Measurements from ENCODE around the gene PLEKHM3. TPM values are rescaled to one million over a fixed set of nuclear protein-coding genes. Genes with fewer than 3 reads are reported as not detected.
A peak's percentile ranks its signal among the peaks of the same experiment; 100 is the strongest.

PLEKHM3 gene
- total and polyA plus RNA-seq, 2 of the 13 experiments (the other 11 are each of a cell fraction or from before 2014, with no cell fraction given), result 4.5 to 4.7 TPM

DNA sequence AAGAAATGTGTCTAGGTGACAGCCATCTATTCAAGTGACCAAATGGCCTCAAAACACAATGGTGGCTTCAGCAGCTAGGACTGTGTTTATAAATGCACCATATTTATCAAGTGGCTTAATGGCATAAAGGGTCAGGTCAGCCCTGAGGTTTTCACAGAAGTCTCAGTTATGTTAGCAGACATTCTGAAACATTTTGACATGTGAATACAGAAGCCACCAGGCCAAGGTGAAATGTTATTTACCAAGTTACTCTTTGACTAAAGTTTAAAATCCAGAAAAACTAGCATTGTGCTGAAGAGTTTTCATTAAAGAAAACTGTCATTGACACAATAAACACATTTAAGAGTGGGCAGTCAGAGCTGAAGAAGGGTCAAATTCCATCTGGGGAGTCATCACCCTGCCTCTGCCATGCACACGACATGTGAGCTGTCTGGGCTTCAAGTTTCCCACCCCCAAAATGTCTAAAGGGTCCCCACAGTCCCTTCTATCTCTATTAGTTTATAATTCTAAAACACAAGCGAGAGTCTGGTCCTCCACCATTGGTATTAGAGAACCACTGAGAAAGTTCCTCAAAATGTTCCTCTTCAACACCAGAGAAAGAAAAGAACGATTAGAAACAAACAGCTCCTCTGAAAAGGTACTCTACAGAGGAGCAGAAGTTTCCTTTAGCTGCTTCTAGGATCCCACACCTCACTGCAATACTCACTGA lies 178.1 kb downstream of the PLEKHM3 start (continued):
- TF ChIP-seq TEAD2 (CRISPR knock-in tag; IDR thresholded peaks at IDR 0.05), result no peak
- TF ChIP-seq, protein P1, sequence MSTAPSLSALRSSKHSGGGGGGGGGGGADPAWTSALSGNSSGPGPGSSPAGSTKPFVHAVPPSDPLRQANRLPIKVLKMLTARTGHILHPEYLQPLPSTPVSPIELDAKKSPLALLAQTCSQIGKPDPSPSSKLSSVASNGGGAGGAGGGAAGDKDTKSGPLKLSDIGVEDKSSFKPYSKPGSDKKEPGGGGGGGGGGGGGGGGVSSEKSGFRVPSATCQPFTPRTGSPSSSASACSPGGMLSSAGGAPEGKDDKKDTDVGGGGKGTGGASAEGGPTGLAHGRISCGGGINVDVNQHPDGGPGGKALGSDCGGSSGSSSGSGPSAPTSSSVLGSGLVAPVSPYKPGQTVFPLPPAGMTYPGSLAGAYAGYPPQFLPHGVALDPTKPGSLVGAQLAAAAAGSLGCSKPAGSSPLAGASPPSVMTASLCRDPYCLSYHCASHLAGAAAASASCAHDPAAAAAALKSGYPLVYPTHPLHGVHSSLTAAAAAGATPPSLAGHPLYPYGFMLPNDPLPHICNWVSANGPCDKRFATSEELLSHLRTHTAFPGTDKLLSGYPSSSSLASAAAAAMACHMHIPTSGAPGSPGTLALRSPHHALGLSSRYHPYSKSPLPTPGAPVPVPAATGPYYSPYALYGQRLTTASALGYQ (CRISPR knock-in tag; IDR thresholded peaks at IDR 0.05), result peak; percentile 76; the same call in 1 of the 2 replicates
- TF ChIP-seq NCOA5 (CRISPR knock-in tag; IDR thresholded peaks at IDR 0.05), result no peak
- peak; percentile 62; the same call in 1 of the 2 replicates for TF ChIP-seq IRF2 (CRISPR knock-in tag; IDR thresholded peaks at IDR 0.05)
- TF ChIP-seq, protein P2, sequence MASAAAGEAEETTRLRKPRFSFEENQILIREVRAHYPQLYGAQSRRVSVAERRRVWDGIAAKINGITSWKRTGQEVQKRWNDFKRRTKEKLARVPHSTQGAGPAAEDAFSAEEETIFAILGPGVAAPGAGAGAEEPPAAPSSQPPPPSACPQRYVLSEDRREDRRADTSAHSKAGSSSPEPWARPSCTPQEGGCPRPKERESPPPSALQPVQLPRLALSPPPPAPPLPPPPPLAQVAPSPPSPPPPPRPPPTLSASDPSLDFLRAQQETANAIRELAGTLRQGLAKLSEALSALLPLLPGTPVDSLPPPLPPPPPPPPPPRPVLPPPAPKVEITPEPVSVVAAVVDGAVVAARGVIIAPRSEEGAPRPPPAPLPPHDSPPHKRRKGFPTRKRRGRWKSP (CRISPR knock-in tag; IDR thresholded peaks at IDR 0.05), result peak; percentile 51; the same call in 1 of the 2 replicates
- TF ChIP-seq, protein P3, sequence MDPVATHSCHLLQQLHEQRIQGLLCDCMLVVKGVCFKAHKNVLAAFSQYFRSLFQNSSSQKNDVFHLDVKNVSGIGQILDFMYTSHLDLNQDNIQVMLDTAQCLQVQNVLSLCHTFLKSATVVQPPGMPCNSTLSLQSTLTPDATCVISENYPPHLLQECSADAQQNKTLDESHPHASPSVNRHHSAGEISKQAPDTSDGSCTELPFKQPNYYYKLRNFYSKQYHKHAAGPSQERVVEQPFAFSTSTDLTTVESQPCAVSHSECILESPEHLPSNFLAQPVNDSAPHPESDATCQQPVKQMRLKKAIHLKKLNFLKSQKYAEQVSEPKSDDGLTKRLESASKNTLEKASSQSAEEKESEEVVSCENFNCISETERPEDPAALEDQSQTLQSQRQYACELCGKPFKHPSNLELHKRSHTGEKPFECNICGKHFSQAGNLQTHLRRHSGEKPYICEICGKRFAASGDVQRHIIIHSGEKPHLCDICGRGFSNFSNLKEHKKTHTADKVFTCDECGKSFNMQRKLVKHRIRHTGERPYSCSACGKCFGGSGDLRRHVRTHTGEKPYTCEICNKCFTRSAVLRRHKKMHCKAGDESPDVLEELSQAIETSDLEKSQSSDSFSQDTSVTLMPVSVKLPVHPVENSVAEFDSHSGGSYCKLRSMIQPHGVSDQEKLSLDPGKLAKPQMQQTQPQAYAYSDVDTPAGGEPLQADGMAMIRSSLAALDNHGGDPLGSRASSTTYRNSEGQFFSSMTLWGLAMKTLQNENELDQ (CRISPR knock-in tag; IDR thresholded peaks at IDR 0.05; ENCODE audit: borderline replicate concordance), result no peak
- peak; percentile 44 for TF ChIP-seq ZNF264 (CRISPR knock-in tag; IDR thresholded peaks at IDR 0.05)
- TF ChIP-seq TRIM24 (CRISPR knock-in tag; IDR thresholded peaks at IDR 0.05), result no peak
- TF ChIP-seq ZNF7 (CRISPR knock-in tag; IDR thresholded peaks at IDR 0.05), result peak; percentile 27; the same call in 1 of the 2 replicates
- no peak; the same call in 1 of the 2 replicates for TF ChIP-seq ZNF121 (CRISPR knock-in tag; IDR thresholded peaks at IDR 0.05)
- peak; percentile 58; the same call in 1 of the 2 replicates for TF ChIP-seq SIX1 (CRISPR knock-in tag; IDR thresholded peaks at IDR 0.05; ENCODE audit: borderline replicate concordance)
- TF ChIP-seq, protein P4, sequence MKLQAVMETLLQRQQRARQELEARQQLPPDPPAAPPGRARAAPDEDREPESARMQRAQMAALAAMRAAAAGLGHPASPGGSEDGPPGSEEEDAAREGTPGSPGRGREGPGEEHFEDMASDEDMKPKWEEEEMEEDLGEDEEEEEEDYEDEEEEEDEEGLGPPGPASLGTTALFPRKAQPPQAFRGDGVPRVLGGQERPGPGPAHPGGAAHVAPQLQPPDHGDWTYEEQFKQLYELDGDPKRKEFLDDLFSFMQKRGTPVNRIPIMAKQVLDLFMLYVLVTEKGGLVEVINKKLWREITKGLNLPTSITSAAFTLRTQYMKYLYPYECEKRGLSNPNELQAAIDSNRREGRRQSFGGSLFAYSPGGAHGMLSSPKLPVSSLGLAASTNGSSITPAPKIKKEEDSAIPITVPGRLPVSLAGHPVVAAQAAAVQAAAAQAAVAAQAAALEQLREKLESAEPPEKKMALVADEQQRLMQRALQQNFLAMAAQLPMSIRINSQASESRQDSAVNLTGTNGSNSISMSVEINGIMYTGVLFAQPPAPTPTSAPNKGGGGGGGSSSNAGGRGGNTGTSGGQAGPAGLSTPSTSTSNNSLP (IDR thresholded peaks at IDR 0.05; ENCODE audit: low read depth, low read length), result peak; percentile 84; the same call in 1 of the 2 replicates
- TF ChIP-seq JUND (CRISPR knock-in tag; IDR thresholded peaks at IDR 0.05), result no peak
- TF ChIP-seq NONO (IDR thresholded peaks at IDR 0.05), result no peak
- peak; percentile 56; the same call in 1 of the 2 replicates for TF ChIP-seq NONO (CRISPR knock-in tag; conservative IDR thresholded peaks at IDR 0.05)
- TF ChIP-seq KMT2B (CRISPR knock-in tag; IDR thresholded peaks at IDR 0.05), result peak; percentile 34; the same call in 1 of the 2 replicates
- no peak for TF ChIP-seq ZNF749 (CRISPR knock-in tag; IDR thresholded peaks at IDR 0.05; ENCODE audit: borderline replicate concordance)
- no peak for TF ChIP-seq NFYB (CRISPR knock-in tag; IDR thresholded peaks at IDR 0.05)
- TF ChIP-seq ZKSCAN8 (CRISPR knock-in tag; IDR thresholded peaks at IDR 0.05; ENCODE audit: borderline replicate concordance), result no peak
- no peak for TF ChIP-seq CBX5 (CRISPR knock-in tag; IDR thresholded peaks at IDR 0.05; ENCODE audit: borderline replicate concordance)
- peak; percentile 66; the same call in 1 of the 2 replicates for TF ChIP-seq ZNF564 (CRISPR knock-in tag; IDR thresholded peaks at IDR 0.05)

All from HepG2 (cell line).